Measurements from ENCODE around the gene PHIP. TPM values are rescaled to one million over a fixed set of nuclear protein-coding genes. Genes with fewer than 3 reads are reported as not detected.

Gene PHIP
- 21.0 and 26.7 TPM in 2 replicates for total RNA-seq

GRCh38 chr6:79078075-79078969 is at the start of gene PHIP:
Gene PHIP, minus strand, starts transcription at chr6:79078254. Its CDS starts 186 bp downstream, at chr6:79078068.

Other genes starting within 250 kb of the PHIP start
- 3.9 and 5.9 TPM in 2 replicates for gene IRAK1BP1, start 210.7 kb downstream of the PHIP start, total RNA-seq
- 47.8 and 55.0 TPM in 2 replicates for gene HMGN3, start 156.4 kb upstream of the PHIP start, total RNA-seq

Data from placental epithelial cell (primary cell).